H1 (cell line): ENCODE results near the gene PSMD13. TPM values are rescaled to one million over a fixed set of nuclear protein-coding genes. Genes with fewer than 3 reads are reported as not detected.

Source experiments
- CTCF ChIA-PET: fragments of 300-600 bp; sonication (Branson Sonifier 250); formaldehyde crosslinking; loops from one replicate; lab custom pipeline; 2021; ENCODE audit not compliant: partially characterized antibody; lab: Charles Lee
- POLR2A ChIA-PET: fragments of 300-600 bp; sonication (Branson Sonifier 250); formaldehyde crosslinking; loops from one replicate; lab custom pipeline; 2021; ENCODE audit warnings: inconsistent platforms; ENCODE audit not compliant: partially characterized antibody; lab: Charles Lee
- DNase-seq, 2 experiments: peaks; one replicate each; pipeline versions ENCODE4 v3.0.0 to v3.0.0-alpha.2; 2010 to 2022; ENCODE audit warnings: low spot score in 2 of 2, low read depth in 1 of 2, mixed read lengths in 1 of 2
- FAIRE-seq: peaks from 2 replicates; lab custom pipeline; 2011; peaks lifted over from hg19 to GRCh38; lab: Jason Lieb, UNC
- H2AFZ ChIP-seq: 2 replicates; pipeline ENCODE4 v1.8.1; 2012; ENCODE audit warnings: low read length, inconsistent platforms
- H2AK5ac ChIP-seq: 2 replicates; pipeline ENCODE4 v1.6.1; 2013; ENCODE audit warnings: low read depth, low read length
- H2BK120ac ChIP-seq: replicated peaks from 2 replicates; pipeline ENCODE3; 2013; ENCODE audit warnings: low read depth, low read length, inconsistent platforms
- H2BK12ac ChIP-seq: 2 replicates; pipeline ENCODE4 v1.6.1; 2013; ENCODE audit warnings: low read depth, low read length
- H2BK15ac ChIP-seq: 2 replicates; pipeline ENCODE4 v1.6.1; 2013; ENCODE audit warnings: low read length
- H2BK20ac ChIP-seq: 2 replicates; pipeline ENCODE4 v1.6.1; 2013; ENCODE audit warnings: low read length
- H2BK5ac ChIP-seq: 2 replicates; pipeline ENCODE4 v1.6.1; 2013; ENCODE audit warnings: low read depth, low read length
- H3K14ac ChIP-seq: 2 replicates; pipeline ENCODE4 v1.6.1; 2013; ENCODE audit warnings: inconsistent platforms; ENCODE audit not compliant: insufficient read length
- H3K18ac ChIP-seq: 2 replicates; pipeline ENCODE4 v1.6.1; 2013; ENCODE audit warnings: low read length; ENCODE audit errors: extremely low read depth
- H3K23ac ChIP-seq: 2 replicates; pipeline ENCODE4 v1.6.1; 2013; ENCODE audit warnings: inconsistent platforms; ENCODE audit not compliant: insufficient read length
- H3K23me2 ChIP-seq: 2 replicates; pipeline ENCODE4 v1.6.1; 2013; ENCODE audit warnings: low read depth, low read length
- H3K27ac ChIP-seq: 2 replicates; pipeline ENCODE4 v1.6.1; 2011; ENCODE audit warnings: low read depth, low read length, inconsistent platforms
- H3K27me3 ChIP-seq, 4 experiments: replicated peaks in 1 of 4; 1 replicate in 1 of 4; 2 replicates in 3 of 4; pipeline versions ENCODE4 v1.6.1 to v1.8.1; 2011 to 2013; ENCODE audit warnings: low read length in 3 of 4, mild to moderate bottlenecking in 3 of 4, inconsistent platforms in 2 of 4, mixed read lengths in 2 of 4, moderate library complexity in 1 of 4; ENCODE audit not compliant: control insufficient read depth in 3 of 4, insufficient read depth in 3 of 4; ENCODE audit errors: extremely low read depth in 1 of 4
- H3K36me3 ChIP-seq, 4 experiments: 2 replicates each; pipeline versions ENCODE4 v1.6.1 to v1.8.1; 2011 to 2013; ENCODE audit warnings: mild to moderate bottlenecking in 4 of 4, low read length in 3 of 4, moderate library complexity in 2 of 4, control low read depth in 1 of 4, inconsistent platforms in 1 of 4; ENCODE audit not compliant: insufficient read depth in 4 of 4, control insufficient read depth in 2 of 4
- H3K4ac ChIP-seq: replicated peaks from 2 replicates; pipeline ENCODE3; 2013; ENCODE audit warnings: low read length, low read depth, mixed read lengths, inconsistent platforms; ENCODE audit not compliant: insufficient read length
- H3K4me1 ChIP-seq, 4 experiments: replicated peaks in 1 of 4; 1 replicate in 1 of 4; 2 replicates in 3 of 4; pipeline versions ENCODE4 v1.6.1 to v1.8.1; 2011 to 2013; ENCODE audit warnings: low read length in 3 of 4, inconsistent platforms in 2 of 4, mixed read lengths in 1 of 4; ENCODE audit not compliant: insufficient read depth in 4 of 4, control insufficient read depth in 3 of 4
- H3K4me2 ChIP-seq, 2 experiments: 2 replicates each; pipeline versions ENCODE4 v1.6.1 to v1.8.1; 2011 to 2013; ENCODE audit warnings: low read depth in 2 of 2, low read length in 2 of 2, control low read depth in 1 of 2, inconsistent platforms in 1 of 2, mild to moderate bottlenecking in 1 of 2; ENCODE audit not compliant: insufficient read depth in 1 of 2
- H3K4me3 ChIP-seq, 4 experiments: fragments of 200-600, 300-600 bp in 1 of 4; sonication (generic), shearing (Covaris generic), sonication (Bioruptor Twin) in 1 of 4; 2 replicates each; pipeline versions ENCODE4 v1.5.1 to v1.8.1; 2011 to 2016; ENCODE audit warnings: low read length in 4 of 4, low read depth in 3 of 4, control low read depth in 2 of 4, inconsistent platforms in 2 of 4, mild to moderate bottlenecking in 2 of 4, mixed read lengths in 1 of 4, moderate library complexity in 1 of 4; ENCODE audit not compliant: insufficient read depth in 2 of 4; ENCODE audit errors: extremely low read depth in 1 of 4
- H3K56ac ChIP-seq: replicated peaks from 2 replicates; pipeline ENCODE3; 2013; ENCODE audit warnings: low read depth, mild to moderate bottlenecking, mixed read lengths, low read length, inconsistent platforms; ENCODE audit not compliant: insufficient read length
- H3K79me1 ChIP-seq: 2 replicates; pipeline ENCODE4 v1.6.1; 2013; ENCODE audit warnings: low read depth, low read length, control low read depth
- H3K79me2 ChIP-seq, 2 experiments: 2 replicates each; pipeline versions ENCODE4 v1.6.1 to v1.8.1; 2012 to 2013; ENCODE audit warnings: low read length in 2 of 2, mild to moderate bottlenecking in 2 of 2, inconsistent platforms in 1 of 2; ENCODE audit not compliant: insufficient read depth in 2 of 2, control insufficient read depth in 1 of 2
- H3K9ac ChIP-seq, 4 experiments: replicated peaks in 1 of 4; 1 replicate in 1 of 4; 2 replicates in 3 of 4; pipeline versions ENCODE4 v1.6.1 to v1.8.1; 2011 to 2013; ENCODE audit warnings: low read depth in 3 of 4, low read length in 3 of 4, control low read depth in 2 of 4, mild to moderate bottlenecking in 2 of 4, moderate library complexity in 2 of 4, inconsistent platforms in 1 of 4; ENCODE audit errors: extremely low read depth in 1 of 4
- H3K9me3 ChIP-seq, 2 experiments: 2 replicates each; pipeline versions ENCODE4 v1.6.1 to v1.8.1; 2012 to 2013; ENCODE audit warnings: mild to moderate bottlenecking in 2 of 2, moderate library complexity in 2 of 2, control low read depth in 1 of 2, inconsistent platforms in 1 of 2, low read depth in 1 of 2, low read length in 1 of 2, mixed read lengths in 1 of 2; ENCODE audit not compliant: insufficient read depth in 2 of 2
- H4K20me1 ChIP-seq, 2 experiments: replicated peaks in 1 of 2; 2 replicates each; pipeline versions ENCODE3 to v1.8.1; 2011 to 2013; ENCODE audit warnings: inconsistent platforms in 2 of 2, low read length in 2 of 2, mild to moderate bottlenecking in 1 of 2; ENCODE audit not compliant: insufficient read depth in 2 of 2, control insufficient read depth in 1 of 2
- H4K5ac ChIP-seq: 2 replicates; pipeline ENCODE4 v1.6.1; 2013; ENCODE audit warnings: low read length, low read depth, mixed read lengths, inconsistent platforms; ENCODE audit not compliant: insufficient read length
- H4K8ac ChIP-seq: 2 replicates; pipeline ENCODE4 v1.8.0; 2013; ENCODE audit warnings: mild to moderate bottlenecking, moderate library complexity, low read length, inconsistent platforms; ENCODE audit not compliant: insufficient read depth; ENCODE audit errors: extremely low read depth
- H4K91ac ChIP-seq: replicated peaks from 2 replicates; pipeline ENCODE3; 2013; ENCODE audit warnings: low read length, mixed read lengths, inconsistent platforms; ENCODE audit not compliant: insufficient read length
- ASH2L ChIP-seq: fragments of 200-600, 300-600 bp; sonication (generic); IDR thresholded peaks from one replicate; pipeline ENCODE4 v1.7.1; 2017; ENCODE audit warnings: low read length
- CHD2 ChIP-seq: IDR thresholded peaks from 2 replicates; pipeline ENCODE4 v1.6.1; 2012; ENCODE audit warnings: low read length, improper control_type of control experiment
- E2F6 ChIP-seq: IDR thresholded peaks from 2 replicates; pipeline ENCODE4 v1.6.1; 2012; ENCODE audit warnings: inconsistent platforms
- EZH2 ChIP-seq: fragments of 200-600 bp; sonication (generic); IDR thresholded peaks from 2 replicates; pipeline ENCODE4 v1.7.1; 2012; ENCODE audit warnings: low read depth, mild to moderate bottlenecking, moderate library complexity, low read length, inconsistent platforms; ENCODE audit not compliant: severe bottlenecking
- GABPA ChIP-seq: IDR thresholded peaks from 2 replicates; pipeline ENCODE4 v1.6.1; 2011; ENCODE audit warnings: mild to moderate bottlenecking, low read length, moderate library complexity, borderline replicate concordance; ENCODE audit not compliant: insufficient read depth
- POU5F1 ChIP-seq: IDR thresholded peaks from 2 replicates; pipeline ENCODE4 v1.6.1; 2011; ENCODE audit warnings: low read depth, mild to moderate bottlenecking, low read length, moderate library complexity
- RFX5 ChIP-seq: IDR thresholded peaks from 2 replicates; pipeline ENCODE4 v1.6.1; 2011; ENCODE audit warnings: low read depth, low read length, improper control_type of control experiment, borderline replicate concordance
- SAP30 ChIP-seq: fragments of 300-600 bp; sonication (generic); IDR thresholded peaks from 2 replicates; pipeline ENCODE4 v1.7.1; 2012; ENCODE audit warnings: low read length, moderate library complexity, mild to moderate bottlenecking, inconsistent platforms; ENCODE audit not compliant: insufficient read depth, insufficient replicate concordance
- WGBS, 2 experiments: shearing (Covaris generic) in 1 of 2; methylation state at CpG; one replicate each; pipeline versions ENCODE4 v1.1.6 to v1.1.7; 2013 to 2015; ENCODE audit warnings: low lambda C conversion rate in 2 of 2, mixed read lengths in 2 of 2, inconsistent platforms in 1 of 2, low coverage in 1 of 2, missing lambda C conversion rate in 1 of 2; ENCODE audit not compliant: insufficient replicate concordance in 2 of 2, insufficient coverage in 1 of 2, insufficient read length in 1 of 2; ENCODE audit errors: extremely low coverage in 1 of 2, missing lambda C conversion rate in 1 of 2; 5-methylcytosine and 5-hydroxymethylcytosine counted together
- polyA plus RNA-seq, 7 experiments: library from polyadenylated mRNA; depleted of rRNA in 3 of 7; stranded (reverse) in 5 of 7; unstranded in 2 of 7; fragments of >200 nt in 5 of 7; fragments of 200-250 nt in 2 of 7; gene quantifications; 1 replicate in 5 of 7; 2 replicates in 1 of 7; 4 replicates in 1 of 7; pipeline versions ENCODE4 v1.2.1 to v1.2.3, GENCODE V29; 2011 to 2013; ENCODE audit warnings: missing spikeins in 2 of 7, mixed read lengths in 2 of 7
- total RNA-seq: library from RNA; stranded (reverse); fragmentation: NEBNext Ultra II Directional; extraction: Animal tissue kit (Norgen Biotek cat#: 25700); gene quantifications from 2 replicates; pipeline ENCODE4 v1.2.1, GENCODE V29; 2021

PSMD13 gene
- total and polyA plus RNA-seq, 2 of the 8 experiments (the other 6 are each of a cell fraction or from before 2014, with no cell fraction given): 121 to 141 TPM

- peak overlapping the region; percentile 84; the same call in 1 of the 2 replicates for H2BK15ac ChIP-seq
- H2BK12ac ChIP-seq: peak overlapping the region; percentile 94; the same call in 1 of the 2 replicates
- WGBS, 2 experiments: 64% methylated on average over 37 of the region's 44 CpGs; no CpG with 5 or more reads in 1 of the 2 experiments
- H3K14ac ChIP-seq: no peak overlapping the region
- H4K5ac ChIP-seq: peak overlapping the region; percentile 93
- peak overlapping the region; percentile 37; the same call in 1 of the 2 replicates for H3K27ac ChIP-seq
- H3K36me3 ChIP-seq: peaks cover 3 to 30% (median 15%) of the 10 kb centered on the region in 4 experiments; a peak in 6 of 8 replicates
- H3K23me2 ChIP-seq: peaks cover 5% of the 10 kb centered on the region; the same call in 1 of the 2 replicates
- no peak overlapping the region for H3K23ac ChIP-seq
- H3K79me1 ChIP-seq: 0 out of 2 replicates have a peak, but pooled peaks cover 4% of the 10 kb centered on the region
- H4K8ac ChIP-seq: peak overlapping the region; percentile 76
- H2AFZ ChIP-seq: no peak overlapping the region
- no peaks in the 10 kb centered on the region for H4K20me1 ChIP-seq
- no peak overlapping the region; a peak in 2 of 7 replicates for H3K9ac ChIP-seq
- peak overlapping the region; percentile 84 for H3K4ac ChIP-seq
- FAIRE-seq: no peak
- H3K4me1 ChIP-seq: peaks cover 0 to 41% (median 29%) of the 10 kb centered on the region in 4 experiments; a peak in 6 of 7 replicates
- no peak for DNase-seq
- no peaks in the 10 kb centered on the region for H3K79me2 ChIP-seq
- ChIA-PET POLR2A (interaction anchor here (0.5 to 3.0 kb wide), 10 partner anchors 9 to 77 kb away, joined by 3 to 14 read pairs (median 6); partner anchors contain the start of genes B4GALNT4 and IFITM5), CTCF (interaction anchor here (0.6 to 2.8 kb wide), 14 partner anchors 9 to 188 kb away, joined by 3 to 19 read pairs (median 4); no protein-coding TSS in a partner anchor)
- peak overlapping the region; percentile 97 for H2BK5ac ChIP-seq
- H2BK20ac ChIP-seq: peak overlapping the region; percentile 51
- peak overlapping the region; percentile 72 for H3K18ac ChIP-seq
- H2AK5ac ChIP-seq: peak overlapping the region; percentile 96; the same call in 1 of the 2 replicates
- no peak overlapping the region for H3K56ac ChIP-seq
- H3K4me3 ChIP-seq: 0 out of 8 replicates have a peak overlapping the region, but pooled peaks of 1 of the 4 experiments have one; percentile 4
- H2BK120ac ChIP-seq: no peak overlapping the region
- peak overlapping the region; percentile 12 to 42 for H3K4me2 ChIP-seq
- peak overlapping the region; percentile 85 for H4K91ac ChIP-seq
- peaks cover 0 to 3% of the 10 kb centered on the region in 2 experiments; a peak in 1 of 4 replicates for H3K9me3 ChIP-seq
- H3K27me3 ChIP-seq: peaks cover 5 to 16% (median 13%) of the 10 kb centered on the region in 4 experiments; a peak in 6 of 7 replicates
- TF ChIP-seq RFX5 (no peak), POU5F1 (peak; percentile 95), EZH2 (no peak), CHD2 (no peak), SAP30 (no peak), GABPA (peak; percentile 73; the same call in 1 of the 2 replicates), E2F6 (peak; percentile 41; the same call in 1 of the 2 replicates), ASH2L (no peak)
Observed at GRCh38 chr11:291281-292210, 54.8 kb downstream of the PSMD13 start.
